Left ventricle myocardium inferior (tissue), 1 donor: ENCODE data around the gene NPIPB8. TPM values are rescaled to one million over a fixed set of nuclear protein-coding genes. Genes with fewer than 3 reads are reported as not detected.
A peak's percentile ranks its signal among the peaks of the same experiment; 100 is the strongest.
"Not testable (repeated sequence)": the region's sequence is repeated elsewhere in the genome, so short reads cannot be mapped to it uniquely, and the experiment has no call there.

Experiments used
- DNase-seq: peaks from one replicate; pipeline ENCODE4 v3.0.0-alpha.2; 2020
- H3K27ac ChIP-seq: fragments of 200-600 bp; replicated peaks from 2 replicates; pipeline ENCODE4 v1.8.0; 2021
- H3K27me3 ChIP-seq: fragments of 200-600 bp; 2 replicates; pipeline ENCODE4 v1.8.0; 2021; ENCODE audit warnings: low read depth
- H3K36me3 ChIP-seq: fragments of 200-600 bp; 2 replicates; pipeline ENCODE4 v1.8.0; 2021
- H3K4me1 ChIP-seq: fragments of 200-600 bp; 2 replicates; pipeline ENCODE4 v1.8.0; 2021
- H3K4me3 ChIP-seq: fragments of 200-600 bp; 2 replicates; pipeline ENCODE4 v1.8.0; 2021; ENCODE audit warnings: mild to moderate bottlenecking, moderate library complexity
- H3K9me3 ChIP-seq: fragments of 200-600 bp; replicated peaks from 2 replicates; pipeline ENCODE4 v1.8.0; 2021
- CTCF ChIP-seq: fragments of 200-600 bp; IDR thresholded peaks from 2 replicates; pipeline ENCODE4 v1.8.0; 2021; ENCODE audit warnings: antibody characterized with exemption, mild to moderate bottlenecking, borderline replicate concordance
- intact Hi-C: fragments of 100-400 bp; cut with micrococcal nuclease; formaldehyde crosslinking; loops from one replicate; pipeline ENCODE4 v1.11.0; 2022
- total RNA-seq: library from RNA; stranded (reverse); fragmentation: NEBNext Ultra II Directional; extraction: Animal tissue kit (Norgen Biotek cat#: 25700); gene quantifications from one replicate; pipeline ENCODE4 v1.2.1, GENCODE V29; 2021
- donor health status: DM: no; HTN: yes; CAD: no; lungs with severe emphysema.

Gene NPIPB8
- total RNA-seq, 1 donor from 2014 or later = not detected

DNA sequence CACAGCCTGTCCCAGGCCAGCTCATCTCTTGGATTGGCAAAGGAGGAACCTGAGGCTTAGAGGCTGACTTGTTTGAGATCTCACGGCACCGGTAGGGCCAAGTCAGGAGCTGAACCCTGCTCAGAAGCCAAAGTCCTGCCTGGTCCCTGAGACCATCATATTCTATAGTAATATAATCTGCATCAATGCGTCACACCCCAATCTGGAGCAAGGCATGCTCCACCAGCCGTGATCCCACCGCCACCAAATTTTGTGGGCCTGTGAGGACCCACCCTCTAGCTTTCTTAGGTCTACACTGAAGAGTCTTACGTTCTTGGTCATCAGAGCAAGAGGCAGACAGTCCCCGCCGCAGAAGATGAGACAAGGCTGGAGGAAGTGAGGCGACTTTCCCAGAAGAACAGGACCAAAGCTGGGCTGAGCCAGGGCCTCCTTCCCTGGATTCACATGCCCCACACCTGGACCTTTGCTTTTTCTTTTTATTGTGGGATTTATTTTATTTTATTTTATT, 30.7 kb upstream of the NPIPB8 start:
- no peak overlapping the region for H3K27ac ChIP-seq
- peaks cover 20% of the 10 kb centered on the region for H3K4me1 ChIP-seq
- H3K27me3 ChIP-seq = no peaks in the 10 kb centered on the region
- TF ChIP-seq CTCF = no peak
- H3K36me3 ChIP-seq = no peaks in the 10 kb centered on the region
- H3K9me3 ChIP-seq = no peaks in the 10 kb centered on the region
- no peak for DNase-seq
- no peak overlapping the region for H3K4me3 ChIP-seq
- intact Hi-C loops = no loop called here

DNA sequence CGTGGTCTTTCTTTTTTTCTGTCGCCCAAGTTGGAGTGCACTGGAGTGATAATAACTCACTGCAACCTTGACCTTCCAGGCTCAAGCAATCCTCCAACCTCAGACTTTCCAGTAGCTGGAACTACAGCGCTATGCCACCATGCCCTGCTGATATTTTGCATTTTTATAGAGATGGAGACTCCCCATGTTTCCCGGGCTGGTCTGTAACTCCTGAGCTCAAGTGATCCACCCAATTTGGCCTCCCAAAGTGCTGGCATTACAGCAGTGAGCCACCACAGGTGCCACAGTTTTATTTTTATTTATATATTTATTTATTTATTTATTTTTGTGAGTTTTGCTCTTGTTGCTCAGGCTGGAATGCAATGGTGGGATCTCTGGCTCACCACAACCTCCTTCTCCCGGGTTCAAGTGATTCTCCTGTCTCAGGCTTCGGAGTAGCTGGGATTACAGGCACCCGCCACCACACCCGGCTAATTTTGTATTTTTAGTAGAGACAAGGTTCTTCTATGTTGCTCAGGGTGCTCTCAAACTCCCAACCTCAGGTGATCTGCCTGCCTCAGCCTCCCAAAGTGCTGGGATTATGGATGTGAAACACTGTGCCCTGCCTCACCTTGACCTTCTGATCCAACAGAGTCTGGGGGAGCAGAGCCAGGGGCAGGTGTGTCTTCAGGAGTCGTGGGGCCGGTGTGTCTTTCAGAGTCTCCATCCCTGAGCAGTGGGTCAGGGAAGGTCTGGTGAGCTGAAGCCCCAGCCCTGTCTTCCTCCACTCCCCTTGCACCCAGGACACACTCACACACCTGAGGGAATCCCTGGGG, 30.0 kb upstream of the NPIPB8 start:
- DNase-seq, H3K27me3 ChIP-seq: not testable (repeated sequence)

DNA sequence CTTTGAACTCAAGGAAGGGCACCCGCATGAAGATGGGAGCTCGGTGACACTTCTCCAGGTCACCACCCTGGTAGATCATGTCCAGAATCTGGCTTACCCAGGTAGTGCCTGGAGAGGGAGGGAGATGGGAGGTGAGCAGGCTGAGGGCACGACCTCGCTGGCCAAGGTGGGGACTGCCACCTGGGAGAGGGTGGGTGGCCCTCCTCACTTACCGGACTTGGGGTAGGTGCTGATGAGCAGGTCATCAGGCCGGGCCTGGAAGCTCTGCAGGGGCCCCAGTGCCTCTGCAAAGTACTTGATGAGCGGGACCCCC, 29.4 kb upstream of the NPIPB8 start:
- H3K27ac ChIP-seq, intact Hi-C loops, H3K9me3 ChIP-seq, H3K4me3 ChIP-seq, H3K27me3 ChIP-seq, DNase-seq, H3K36me3 ChIP-seq: not testable (repeated sequence)
- H3K4me1 ChIP-seq = peaks cover 20% of the 10 kb centered on the region

More for the DNA sequence above, 30.0 kb upstream of the NPIPB8 start:
- H3K4me3 ChIP-seq, intact Hi-C loops, H3K27ac ChIP-seq, H3K36me3 ChIP-seq, H3K9me3 ChIP-seq: not testable (repeated sequence)
- peaks cover 20% of the 10 kb centered on the region for H3K4me1 ChIP-seq

DNA sequence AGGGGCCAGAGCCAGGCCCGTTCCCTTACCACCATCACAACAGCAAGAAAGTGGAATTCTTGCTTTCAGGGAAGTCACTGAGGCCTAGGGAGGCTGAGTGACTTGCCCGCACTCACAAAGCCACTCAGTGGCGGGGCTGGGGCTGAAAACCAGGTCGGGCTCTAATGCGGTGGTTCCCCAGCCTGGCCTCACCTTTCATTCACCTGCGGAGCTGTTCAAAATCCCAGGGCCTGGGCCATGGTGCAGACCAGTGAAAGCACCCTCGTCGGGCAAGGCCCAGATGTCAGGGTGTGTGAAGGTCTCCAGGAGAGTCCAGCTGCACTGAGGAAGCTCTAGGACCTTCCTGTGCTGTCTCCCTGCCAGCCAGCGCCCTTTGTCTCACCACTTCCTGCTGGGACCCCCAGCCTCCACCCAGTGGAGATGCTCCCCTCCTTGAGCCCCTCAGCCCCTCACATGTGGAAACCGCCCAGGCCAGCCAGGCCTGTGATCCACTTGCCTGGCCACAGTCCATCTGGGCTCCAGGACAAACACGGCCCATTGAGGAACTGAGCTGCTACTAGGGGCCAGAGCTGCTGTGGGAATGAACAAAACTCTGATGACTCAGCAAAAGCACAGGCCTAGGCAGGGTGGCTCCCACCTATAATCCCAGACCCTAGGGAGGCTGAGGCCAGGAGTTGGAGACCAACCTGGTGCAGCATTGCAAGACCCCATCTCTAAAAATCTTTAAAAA, 28.8 kb upstream of the NPIPB8 start:
- peaks cover 20% of the 10 kb centered on the region for H3K4me1 ChIP-seq
- H3K27ac ChIP-seq = peak overlapping the region; percentile 75
- H3K27me3 ChIP-seq, intact Hi-C loops, DNase-seq, H3K36me3 ChIP-seq, H3K9me3 ChIP-seq: not testable (repeated sequence)
- peak overlapping the region; percentile 62 for H3K4me3 ChIP-seq

GRCh38 chr16:28609631-28610594, 28.0 kb upstream of the NPIPB8 start, which contains the start of gene SULT1A1:
SULT1A1 (minus strand) TSS chr16:28610044; CDS start chr16:28608855, 1,189 bp downstream.
- Histone ChIP-seq H3K4me3 (peak within 1 kb of the TSS; percentile 62), H3K9me3 (no peaks in the 10 kb centered on the region), H3K27ac (peak within 1 kb of the TSS; percentile 75), H3K27me3 (no peaks in the 10 kb centered on the region), H3K4me1 (peaks cover 20% of the 10 kb centered on the region), H3K36me3 (no peaks in the 10 kb centered on the region)
- intact Hi-C loops = no loop called here
- DNase-seq = peak; percentile 65
- no peak for TF ChIP-seq CTCF

DNA sequence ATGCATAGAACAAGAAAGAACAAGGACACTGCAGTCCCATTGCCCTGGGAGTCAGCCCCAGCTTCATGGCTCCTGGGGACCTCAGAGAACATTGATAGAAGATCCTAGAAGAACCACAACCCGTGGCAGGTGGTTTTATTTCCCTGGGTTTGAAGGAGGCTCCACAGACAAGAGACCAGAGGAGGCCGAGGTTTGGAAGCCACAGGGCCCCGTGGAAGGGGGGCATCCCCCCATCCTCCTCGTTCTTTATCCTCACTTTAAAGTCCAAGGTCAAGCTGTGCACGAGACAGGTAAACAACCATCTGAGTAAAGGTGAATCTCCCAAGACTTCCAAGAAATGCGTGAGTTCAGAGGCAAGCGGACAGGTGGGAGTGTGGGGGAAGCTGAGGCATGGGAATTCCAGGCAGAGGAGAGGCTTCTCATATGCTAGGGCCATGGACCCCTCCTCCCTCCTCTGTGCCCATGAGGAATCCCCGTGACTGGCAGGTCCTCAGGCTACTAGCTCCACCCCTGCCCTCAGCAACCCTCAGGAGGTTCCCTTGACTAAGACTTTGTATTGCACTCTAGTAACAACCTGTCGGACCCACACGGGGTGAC, 27.2 kb upstream of the NPIPB8 start:
- H3K36me3 ChIP-seq = no peaks in the 10 kb centered on the region
- H3K27ac ChIP-seq = peak overlapping the region; percentile 75
- intact Hi-C loops = no loop called here
- H3K27me3 ChIP-seq = no peaks in the 10 kb centered on the region
- H3K9me3 ChIP-seq = no peaks in the 10 kb centered on the region
- no peak for TF ChIP-seq CTCF
- no peak for DNase-seq
- H3K4me3 ChIP-seq = peak overlapping the region; percentile 62
- peaks cover 20% of the 10 kb centered on the region for H3K4me1 ChIP-seq

GRCh38 chr16:28612359-28613280, 25.2 kb upstream of the NPIPB8 start:
- intact Hi-C loops, H3K27ac ChIP-seq: not testable (repeated sequence)

GRCh38 chr16:28613912-28614311, 24.0 kb upstream of the NPIPB8 start:
- intact Hi-C loops, DNase-seq, H3K27ac ChIP-seq, H3K36me3 ChIP-seq, H3K9me3 ChIP-seq, H3K4me3 ChIP-seq, H3K27me3 ChIP-seq: not testable (repeated sequence)
- H3K4me1 ChIP-seq = peaks cover 18% of the 10 kb centered on the region

More at GRCh38 chr16:28612359-28613280, 25.2 kb upstream of the NPIPB8 start:
- H3K36me3 ChIP-seq, H3K27me3 ChIP-seq, H3K9me3 ChIP-seq, DNase-seq, H3K4me3 ChIP-seq: not testable (repeated sequence)
- H3K4me1 ChIP-seq = peaks cover 20% of the 10 kb centered on the region
